Measurements from ENCODE around the gene ARRB2. TPM values are rescaled to one million over a fixed set of nuclear protein-coding genes. Genes with fewer than 3 reads are reported as not detected.

ARRB2 gene
- total RNA-seq, 1 experiment from 2014 or later, result 79.7 TPM

DNA sequence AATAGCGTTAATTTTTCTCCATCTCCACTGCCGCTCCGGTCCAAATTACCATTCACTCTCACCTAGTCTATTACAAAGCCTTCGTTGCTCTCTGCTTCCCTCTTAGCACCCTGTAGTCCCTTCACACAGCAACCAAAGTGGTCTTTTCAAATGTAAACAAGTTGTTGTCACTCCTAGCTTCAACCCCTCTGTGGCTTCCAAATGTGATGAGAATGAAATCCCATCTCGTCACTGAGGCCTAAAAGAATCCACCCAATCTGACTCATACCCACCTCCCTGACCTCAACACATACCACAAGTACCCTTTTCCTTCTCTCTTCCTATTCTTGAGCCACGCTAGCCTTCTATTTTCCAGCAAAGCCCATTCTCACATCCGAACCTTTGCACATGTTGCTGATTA lies 4.3 kb upstream of the ARRB2 start:
- no peaks in the 10 kb centered on the region for H3K9me3 ChIP-seq (ENCODE audit: insufficient read depth, low read depth)
- H3K27ac ChIP-seq, result no peak overlapping the region
- DNase-seq, result no peak
- peaks cover 30% of the 10 kb centered on the region for H3K4me1 ChIP-seq (replicated peaks; ENCODE audit: insufficient read depth)
- no peaks in the 10 kb centered on the region for H3K36me3 ChIP-seq (ENCODE audit: low read depth)
- ChIA-PET CTCF (interaction anchor here (0.5 kb wide), 1 partner anchor 357 kb away, joined by 4 read pairs; no protein-coding TSS in a partner anchor), POLR2A (ENCODE audit: unreplicated experiment) (no interaction called here)
- peaks cover 37% of the 10 kb centered on the region for H3F3A ChIP-seq (ENCODE audit: insufficient read depth, low read depth)
- peaks cover 40% of the 10 kb centered on the region for H3K79me2 ChIP-seq (ENCODE audit: low read depth)
- H3K4me3 ChIP-seq, result no peak overlapping the region
- peaks cover 7% of the 10 kb centered on the region; the same call in 1 of the 2 replicates for H4K20me1 ChIP-seq (ENCODE audit: insufficient read depth)
- H3K27me3 ChIP-seq (ENCODE audit: insufficient read depth, low read depth), result no peaks in the 10 kb centered on the region
- BruUV-seq (replicated peaks), result no TSS peak
- intact Hi-C loops (cut with micrococcal nuclease; ENCODE audit: unreplicated experiment), result loop anchor here (10.0 kb wide), 1 partner anchor 141 kb away; the partner anchor contains the start of gene GGT6
- H2AFZ ChIP-seq, result no peak overlapping the region
- TF ChIP-seq EZH2 (IDR thresholded peaks at IDR 0.05; ENCODE audit: low read depth) (no peak), CTCF (conservative IDR thresholded peaks at IDR 0.05) (no peak)
- no peak overlapping the region for H3K4me2 ChIP-seq
- H3K9me2 ChIP-seq (ENCODE audit: insufficient read depth), result no peaks in the 10 kb centered on the region

GRCh38 chr17:4708436-4708835 lies 2.0 kb upstream of the ARRB2 start:
- H3F3A ChIP-seq (ENCODE audit: insufficient read depth, low read depth), result peaks cover 37% of the 10 kb centered on the region
- H3K9me3 ChIP-seq (ENCODE audit: insufficient read depth, low read depth), result no peaks in the 10 kb centered on the region
- no TSS peak for BruUV-seq (replicated peaks)
- no peaks in the 10 kb centered on the region for H4K20me1 ChIP-seq (ENCODE audit: insufficient read depth)
- H3K4me1 ChIP-seq (replicated peaks; ENCODE audit: insufficient read depth), result peaks cover 23% of the 10 kb centered on the region
- intact Hi-C loops (cut with micrococcal nuclease; ENCODE audit: unreplicated experiment), result loop anchor here (10.0 kb wide), 1 partner anchor 144 kb away; the partner anchor contains the start of gene GGT6
- no peak for DNase-seq
- peaks cover 17% of the 10 kb centered on the region for H3K79me2 ChIP-seq (ENCODE audit: low read depth)
- no peak overlapping the region for H3K4me2 ChIP-seq
- TF ChIP-seq EZH2 (IDR thresholded peaks at IDR 0.05; ENCODE audit: low read depth) (no peak), CTCF (conservative IDR thresholded peaks at IDR 0.05) (no peak)
- POLR2A ChIA-PET (ENCODE audit: unreplicated experiment), result interaction anchor here (0.5 to 0.7 kb wide), 2 partner anchors 83 to 172 kb away, joined by 5 to 8 read pairs; no protein-coding TSS in a partner anchor
- H3K9me2 ChIP-seq (ENCODE audit: insufficient read depth), result no peaks in the 10 kb centered on the region
- H3K36me3 ChIP-seq (ENCODE audit: low read depth), result no peaks in the 10 kb centered on the region
- CTCF ChIA-PET, result no interaction called here
- H2AFZ ChIP-seq, result no peak overlapping the region
- H3K27me3 ChIP-seq (ENCODE audit: insufficient read depth, low read depth), result no peaks in the 10 kb centered on the region
- no peak overlapping the region for H3K4me3 ChIP-seq
- no peak overlapping the region for H3K27ac ChIP-seq

DNA sequence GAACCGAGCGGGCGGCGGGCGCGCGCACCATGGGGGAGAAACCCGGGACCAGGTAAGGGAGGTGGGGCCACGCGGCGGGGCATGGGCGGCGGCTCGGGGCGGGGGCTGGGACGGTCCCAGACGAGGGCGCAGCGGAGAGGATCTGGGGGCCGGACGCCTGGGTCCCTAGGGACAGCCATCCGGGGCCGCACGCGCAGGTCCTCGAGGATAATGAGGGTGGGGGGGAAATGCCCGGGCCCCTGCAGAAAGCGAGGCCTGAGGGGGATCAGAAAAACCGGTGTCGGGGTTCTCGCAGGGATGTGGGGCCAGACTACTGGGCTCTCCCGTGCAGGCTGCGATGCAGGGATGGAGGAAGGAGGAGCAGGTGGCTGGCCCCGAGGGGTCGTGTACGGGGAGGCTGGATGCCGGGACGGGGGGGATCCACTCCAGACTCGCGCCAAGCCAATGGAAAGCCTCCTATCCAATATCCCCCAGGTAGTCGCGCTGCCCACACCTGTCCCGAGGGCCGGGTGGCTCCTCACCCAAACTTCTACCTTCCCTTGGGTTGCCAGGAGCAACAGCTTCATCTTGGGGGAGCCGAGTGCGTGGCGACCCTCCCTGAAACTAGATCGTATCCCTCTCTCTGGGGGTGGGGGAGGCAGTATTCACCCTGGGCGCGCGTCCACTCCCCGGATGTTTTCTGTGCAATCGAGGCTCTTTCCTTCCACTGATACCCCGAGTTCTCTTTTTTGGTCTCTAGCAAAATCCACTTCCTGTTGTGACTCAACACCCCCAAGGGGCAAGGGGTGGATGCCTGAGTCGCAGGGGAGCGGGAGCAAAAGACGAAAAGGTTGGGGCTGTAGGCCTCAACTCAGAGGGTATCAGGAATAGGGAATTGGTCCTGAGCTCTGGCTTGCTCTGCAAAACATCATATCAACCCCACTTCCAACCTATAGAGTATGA lies 532 bp downstream of the ARRB2 start:
- intact Hi-C loops (cut with micrococcal nuclease; ENCODE audit: unreplicated experiment), result loop anchor here (1.0 to 2.0 kb wide), 7 partner anchors 20 to 238 kb away; partner anchors contain the start of genes CHRNE, CXCL16, MED11 and ZMYND15
- CTCF ChIA-PET, result interaction anchor here (0.5 to 1.4 kb wide), 5 partner anchors 27 to 966 kb away, joined by 3 to 18 read pairs (median 5); no protein-coding TSS in a partner anchor
- Histone ChIP-seq H3K36me3 (ENCODE audit: low read depth) (no peaks in the 10 kb centered on the region), H3K9me3 (ENCODE audit: insufficient read depth, low read depth) (no peaks in the 10 kb centered on the region), H3K9me2 (ENCODE audit: insufficient read depth) (no peaks in the 10 kb centered on the region), H3K27ac (peak overlapping the region; percentile 56), H3F3A (ENCODE audit: insufficient read depth, low read depth) (peaks cover 33% of the 10 kb centered on the region), H3K4me1 (replicated peaks; ENCODE audit: insufficient read depth) (peaks cover 13% of the 10 kb centered on the region), H3K4me2 (peak overlapping the region; percentile 83), H3K4me3 (peak overlapping the region; percentile 73), H2AFZ (peak overlapping the region; percentile 81), H3K79me2 (ENCODE audit: low read depth) (no peaks in the 10 kb centered on the region; the same call in 1 of the 2 replicates), H4K20me1 (ENCODE audit: insufficient read depth) (no peaks in the 10 kb centered on the region), H3K27me3 (ENCODE audit: insufficient read depth, low read depth) (no peaks in the 10 kb centered on the region)
- TF ChIP-seq CTCF (conservative IDR thresholded peaks at IDR 0.05) (no peak), EZH2 (IDR thresholded peaks at IDR 0.05; ENCODE audit: low read depth) (no peak)
- no peak for DNase-seq
- no TSS peak for BruUV-seq (replicated peaks)
- POLR2A ChIA-PET (ENCODE audit: unreplicated experiment), result interaction anchor here (0.6 to 1.2 kb wide), 7 partner anchors 21 to 499 kb away, joined by 3 to 10 read pairs (median 5); partner anchors contain the start of genes PLD2 and ZNF594

All from PC-9 (cell line).